Measurements from ENCODE around the gene CCDC102A.

The CCDC102A gene

DNA sequence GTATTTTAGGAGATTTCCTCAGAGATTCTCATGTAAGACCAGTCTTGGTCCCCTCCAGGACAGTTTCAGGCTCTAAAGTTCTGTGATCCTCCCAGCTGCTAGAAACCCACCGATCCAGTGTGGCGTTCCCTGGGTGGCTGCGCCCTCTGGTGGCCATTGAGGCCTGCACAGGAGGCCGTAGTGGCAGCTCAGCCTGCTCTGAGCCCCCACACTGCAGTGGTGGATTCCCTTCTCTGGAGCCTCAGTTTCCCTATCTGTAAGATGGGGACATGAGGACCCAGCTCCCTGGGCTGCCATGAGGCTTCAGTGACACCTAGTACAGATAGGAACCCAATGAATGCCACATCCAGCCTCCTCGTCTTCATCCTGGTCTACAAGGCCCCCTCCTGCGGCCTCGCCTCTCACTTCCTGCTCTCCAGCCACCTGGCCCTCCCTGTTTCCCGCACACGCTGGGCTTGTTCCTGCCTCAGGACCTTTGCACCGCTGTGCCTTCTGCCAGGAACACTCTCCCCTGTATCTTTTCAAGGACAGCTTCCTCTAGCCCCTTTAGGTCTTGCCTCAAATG, 16.5 kb downstream of the CCDC102A start:
- DNase-seq, result peak in 43 of 51 donors; percentile 13 to 84 (median 56)

DNA sequence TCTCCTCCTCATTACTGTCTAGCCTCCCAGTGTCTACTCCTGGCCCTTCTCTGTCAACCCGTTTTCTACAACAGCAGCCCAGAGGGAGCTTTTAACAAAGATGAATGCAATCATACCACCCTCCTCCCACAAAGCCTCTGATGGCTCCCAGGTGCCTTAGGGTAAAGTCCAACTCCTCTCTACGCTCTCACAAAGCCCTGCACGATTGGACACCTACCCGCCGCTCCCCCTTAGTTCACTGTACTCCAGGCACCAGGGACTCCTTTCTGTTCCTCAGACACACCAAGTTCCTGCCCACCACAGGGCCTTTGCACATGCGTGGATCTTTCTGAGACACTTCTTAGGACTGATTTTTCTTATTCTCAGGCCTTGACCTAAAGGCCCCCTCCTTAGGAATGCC, 17.4 kb downstream of the CCDC102A start:
- no peak for DNase-seq

DNA sequence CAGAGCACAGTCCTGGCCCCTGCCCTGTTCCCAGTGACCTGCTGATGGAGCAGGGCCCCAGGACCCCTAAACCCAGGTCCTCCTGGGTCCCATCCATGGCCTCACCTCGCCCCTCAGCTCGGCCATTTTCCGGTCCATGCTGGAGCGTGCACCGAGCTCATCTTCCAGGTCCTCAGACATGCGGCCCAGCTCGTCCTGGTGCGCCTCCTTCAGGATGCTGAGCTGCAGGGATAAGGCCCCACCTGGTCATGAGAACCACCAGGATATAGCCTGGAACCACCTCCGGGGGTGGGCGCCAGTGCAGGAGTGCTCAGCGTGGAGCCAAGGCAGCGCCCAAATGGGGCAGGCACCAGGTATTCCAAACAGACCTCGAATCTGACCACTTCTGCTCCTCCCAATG, 17.9 kb downstream of the CCDC102A start:
- no peak for DNase-seq

DNA sequence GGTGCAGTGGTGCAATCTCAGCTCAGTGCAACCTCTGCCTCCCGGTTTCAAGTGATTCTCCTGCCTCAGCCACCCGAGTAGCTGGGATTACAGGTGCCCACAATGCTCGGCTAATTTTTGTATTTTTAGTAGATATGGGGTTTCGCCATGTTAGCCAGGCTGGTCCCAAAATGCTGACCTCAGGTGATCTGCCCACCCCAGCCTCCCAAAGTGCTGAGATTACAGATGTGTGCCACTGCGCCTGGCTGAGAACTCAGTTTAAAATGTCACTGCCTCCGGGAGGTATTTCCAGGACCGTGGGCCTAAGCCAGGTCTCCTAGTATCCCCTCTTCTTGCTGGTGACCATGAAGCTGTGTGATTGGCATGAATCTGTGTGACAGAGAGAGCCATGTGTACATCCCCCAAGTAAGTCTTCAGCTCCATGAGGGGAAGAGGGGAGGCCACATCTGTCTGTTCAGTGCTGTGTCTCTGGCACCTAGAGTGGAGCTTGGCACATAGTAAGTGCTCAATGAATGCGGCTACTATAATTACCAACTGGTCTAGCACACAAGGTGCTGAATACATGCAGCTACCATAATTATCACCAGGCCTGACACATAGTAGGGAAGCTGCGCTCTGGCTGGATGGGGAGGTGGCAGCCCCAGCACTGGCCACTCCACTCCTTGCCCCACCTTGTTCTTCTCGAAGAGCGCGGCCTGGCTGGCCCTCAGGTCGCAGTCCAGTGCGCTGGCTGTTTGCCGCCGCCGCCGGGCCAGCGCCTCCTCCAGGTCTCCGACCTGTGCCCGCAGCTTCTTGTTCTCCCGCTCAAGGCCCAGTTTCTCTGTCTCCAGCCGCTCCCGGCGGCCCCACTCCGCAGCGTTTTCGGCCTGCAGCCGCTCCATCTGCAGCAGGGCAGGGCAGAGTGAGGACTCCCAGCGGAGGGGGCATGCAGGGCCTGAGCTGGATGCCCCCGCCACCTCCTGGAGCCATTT, 18.7 kb downstream of the CCDC102A start:
- no peak for DNase-seq

DNA sequence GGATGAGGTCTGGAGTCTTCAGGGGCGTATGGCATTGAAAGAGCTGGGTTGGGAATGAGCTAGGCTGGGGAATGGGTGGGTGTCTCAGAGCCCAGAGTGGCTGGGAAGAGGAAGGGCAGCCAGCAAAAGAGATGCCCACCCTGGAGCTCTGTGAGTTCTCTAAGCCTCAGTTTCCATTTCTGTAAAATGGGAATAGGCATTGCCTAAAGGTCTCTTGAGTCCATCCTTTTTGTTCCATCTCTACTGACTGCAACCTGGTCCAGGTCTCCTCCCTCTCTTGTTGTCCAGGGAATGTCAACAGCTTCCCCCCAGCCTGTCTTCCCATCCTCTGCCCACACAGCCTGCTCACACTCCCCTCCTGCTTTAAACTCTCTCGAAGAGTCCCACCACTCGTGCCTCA, 19.6 kb downstream of the CCDC102A start:
- no peak for DNase-seq

DNA sequence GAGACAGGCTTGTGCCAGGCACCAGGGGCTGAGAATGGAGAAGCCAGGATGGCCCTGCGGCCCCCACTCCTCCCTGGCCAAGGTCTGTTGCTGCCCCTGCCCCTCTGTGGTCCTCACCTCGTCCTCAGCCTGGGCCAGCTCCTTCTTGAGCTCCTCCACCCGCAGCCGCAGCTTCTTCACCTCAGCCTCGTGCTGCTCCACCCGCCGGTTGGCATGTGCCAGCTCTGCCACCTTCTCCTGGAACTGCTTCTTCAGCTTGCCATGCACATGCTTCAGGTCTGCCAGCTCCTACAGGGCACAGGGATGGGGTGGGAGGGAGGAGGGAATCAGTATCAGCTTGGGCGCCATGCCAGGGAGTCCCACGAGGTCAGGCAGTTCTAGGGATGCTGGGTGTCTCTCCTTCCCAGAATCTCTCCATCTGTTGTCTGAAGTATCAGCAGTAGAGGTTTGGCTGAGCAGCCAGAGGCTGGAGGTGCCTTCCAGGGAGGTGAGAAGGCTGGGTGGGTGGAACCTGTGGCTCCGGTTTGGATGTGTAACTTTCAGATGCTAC, 20.1 kb downstream of the CCDC102A start:
- DNase-seq, result no peak

DNA sequence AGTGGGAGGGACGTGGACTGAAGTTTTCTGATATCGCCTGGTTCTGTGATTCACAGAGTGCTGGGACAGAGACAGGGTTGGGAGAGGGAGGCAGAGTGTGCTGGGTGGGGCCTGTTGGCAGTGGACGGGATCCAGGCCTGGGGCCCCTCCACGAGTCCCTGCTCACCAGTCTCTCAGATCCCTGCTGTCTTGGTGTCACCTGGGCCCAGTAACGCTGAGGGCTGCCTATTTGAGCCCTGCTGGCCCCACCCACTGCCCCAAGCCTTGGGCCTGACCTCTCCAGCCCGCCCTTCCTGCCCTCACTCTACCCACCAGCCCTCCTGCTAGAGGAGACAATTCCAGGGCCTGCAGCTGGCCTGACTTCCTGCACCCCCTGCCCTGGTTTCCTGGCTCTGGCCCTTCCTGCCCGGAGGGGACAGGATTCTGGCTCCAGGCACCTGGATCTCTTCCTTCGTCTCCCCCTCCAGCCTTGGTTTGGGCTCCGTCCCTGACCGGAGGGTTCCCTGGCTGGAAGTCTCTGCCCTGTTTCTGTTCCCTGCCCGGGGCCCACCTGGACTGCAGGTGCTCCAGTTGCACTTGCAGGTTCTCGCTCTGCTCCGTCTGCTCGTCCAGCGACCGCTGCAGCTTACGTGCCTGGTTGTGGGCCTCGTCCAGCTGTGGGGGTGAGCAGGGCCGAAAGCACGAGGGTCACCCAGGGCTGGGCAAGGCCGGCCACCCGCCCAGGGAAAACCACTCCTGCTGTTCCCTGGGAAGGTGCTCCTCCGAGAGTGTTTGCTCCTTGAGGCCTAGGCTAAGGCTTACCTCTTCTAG, 21.4 kb downstream of the CCDC102A start:
- no peak for DNase-seq

DNA sequence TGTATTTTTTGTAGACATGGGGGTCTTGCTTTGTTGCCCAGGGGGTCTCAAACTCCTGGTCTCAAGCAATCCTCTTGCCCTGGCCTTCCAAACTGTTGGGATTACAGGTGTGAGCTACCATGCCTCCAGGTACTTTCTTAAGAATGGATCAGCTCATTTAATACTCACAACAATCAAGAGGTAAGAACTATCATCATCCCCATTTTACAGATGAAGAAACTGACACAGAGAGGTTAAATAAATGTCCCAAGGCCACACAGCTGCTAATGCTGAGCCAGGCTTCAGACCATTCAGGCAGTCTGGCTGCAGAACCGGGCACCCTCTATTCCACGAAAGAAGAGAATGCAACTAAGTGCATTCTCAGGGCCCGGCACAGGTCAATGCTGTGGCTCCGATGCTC, 22.0 kb downstream of the CCDC102A start:
- no peak for DNase-seq

DNA sequence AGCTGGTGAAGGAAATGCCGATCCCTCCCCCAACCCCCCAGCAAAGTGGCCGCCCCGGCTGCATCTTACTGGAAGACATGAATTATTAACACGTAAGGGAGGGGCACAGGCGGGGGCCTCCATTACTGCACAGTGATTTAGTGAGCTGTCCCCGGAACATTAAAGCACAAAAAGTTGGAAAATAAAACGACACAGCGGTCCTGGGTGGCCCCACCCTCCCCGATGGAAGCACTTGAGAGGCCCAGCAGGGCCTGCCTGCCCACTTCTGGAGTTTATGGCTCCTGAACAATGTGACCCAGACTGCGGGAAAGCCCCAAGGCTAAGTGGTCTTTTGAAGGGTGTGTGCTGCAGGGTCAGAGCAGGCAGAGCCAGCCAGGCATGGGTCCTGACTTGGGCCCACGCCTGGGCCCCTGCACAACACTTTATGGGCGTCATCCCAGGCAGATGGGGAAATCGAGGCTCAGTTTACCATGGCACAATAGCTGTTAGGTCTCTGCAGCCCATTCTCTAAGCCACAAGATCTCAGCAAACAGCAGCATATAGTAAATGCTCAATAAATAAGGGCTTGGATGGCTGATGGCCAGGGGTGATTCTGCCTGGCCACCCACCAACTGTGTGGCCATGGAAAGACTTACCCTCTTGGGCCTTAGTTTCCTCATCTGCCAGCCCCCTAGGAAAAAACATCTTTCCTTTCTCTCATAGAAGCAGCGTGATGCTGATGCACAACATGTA, 22.8 kb downstream of the CCDC102A start:
- no peak for DNase-seq

DNA sequence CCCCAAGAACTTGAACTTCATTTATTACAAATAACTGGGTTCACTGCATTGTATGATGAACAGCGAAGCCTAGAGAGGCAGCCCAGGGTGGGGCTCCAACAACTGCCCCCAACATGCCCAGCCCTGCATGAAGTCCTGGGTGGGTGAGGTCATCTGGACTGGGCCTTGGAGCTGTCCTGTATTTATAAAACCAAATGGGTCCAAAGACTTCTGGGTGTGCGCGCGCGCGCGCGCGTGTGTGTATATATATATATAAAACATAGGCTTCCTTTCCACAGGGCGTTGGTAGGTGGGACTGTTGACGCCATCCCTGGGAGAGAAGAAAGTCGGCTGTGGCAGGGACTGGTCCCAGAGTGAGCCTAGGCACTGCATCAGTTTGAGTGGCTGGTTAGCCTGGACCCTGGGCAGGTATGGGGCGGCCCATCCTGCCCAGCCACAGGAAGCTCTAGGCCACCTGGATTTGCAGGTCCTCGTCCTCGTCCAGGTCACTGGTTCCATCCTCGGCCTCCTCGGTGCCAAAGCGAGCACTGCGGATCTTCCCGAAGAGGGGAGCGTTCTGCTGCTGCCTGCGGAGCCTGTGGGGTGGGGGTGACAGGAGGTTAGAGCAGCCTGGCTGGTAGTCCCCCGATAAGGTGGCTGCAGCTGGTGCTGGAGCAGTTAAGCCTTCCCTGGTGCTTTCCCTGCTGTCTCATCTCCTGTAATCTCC, 23.9 kb downstream of the CCDC102A start:
- DNase-seq, result no peak

DNA sequence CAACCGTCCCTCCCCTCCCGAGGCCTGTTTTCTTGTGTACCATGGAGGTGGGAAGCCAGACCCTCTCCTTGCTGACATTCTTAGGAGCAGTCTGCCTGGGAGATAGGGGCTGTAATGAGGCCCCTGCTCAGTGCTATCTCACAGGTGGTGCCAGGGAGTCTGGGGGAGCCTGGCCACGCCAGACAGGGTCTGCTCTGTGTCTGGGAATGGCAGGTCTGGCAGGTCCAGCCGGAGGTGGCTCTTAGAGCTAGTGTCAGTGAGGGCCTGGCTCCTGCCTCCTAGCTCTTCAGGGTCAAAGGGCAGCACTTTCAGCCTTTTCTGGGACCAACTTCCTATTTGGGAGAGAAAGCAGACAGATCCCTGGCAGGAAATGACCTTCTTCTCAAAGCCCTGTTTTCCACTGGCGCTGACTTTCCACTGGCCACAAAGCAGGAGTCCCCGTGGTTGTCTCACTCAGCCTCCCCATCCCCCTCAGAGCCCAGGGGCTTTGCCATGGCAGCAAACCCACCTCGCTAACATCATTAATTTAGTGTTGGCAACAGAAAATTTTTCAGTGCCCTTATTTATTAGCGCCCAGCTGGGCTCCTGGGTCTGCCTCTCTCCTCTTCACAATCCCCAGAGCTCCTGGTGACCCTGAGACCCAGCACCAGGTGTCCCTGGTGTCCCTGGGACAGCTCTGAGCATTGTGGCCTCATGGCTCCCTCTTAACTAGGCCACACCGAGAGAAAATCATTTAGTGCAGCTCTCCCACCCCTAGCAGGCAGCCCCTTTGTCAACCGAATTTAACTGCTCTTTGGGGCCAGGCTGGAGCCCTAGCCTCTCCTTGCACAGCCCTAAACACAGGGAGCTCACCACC, 26.1 kb downstream of the CCDC102A start:
- no peak for DNase-seq

DNA sequence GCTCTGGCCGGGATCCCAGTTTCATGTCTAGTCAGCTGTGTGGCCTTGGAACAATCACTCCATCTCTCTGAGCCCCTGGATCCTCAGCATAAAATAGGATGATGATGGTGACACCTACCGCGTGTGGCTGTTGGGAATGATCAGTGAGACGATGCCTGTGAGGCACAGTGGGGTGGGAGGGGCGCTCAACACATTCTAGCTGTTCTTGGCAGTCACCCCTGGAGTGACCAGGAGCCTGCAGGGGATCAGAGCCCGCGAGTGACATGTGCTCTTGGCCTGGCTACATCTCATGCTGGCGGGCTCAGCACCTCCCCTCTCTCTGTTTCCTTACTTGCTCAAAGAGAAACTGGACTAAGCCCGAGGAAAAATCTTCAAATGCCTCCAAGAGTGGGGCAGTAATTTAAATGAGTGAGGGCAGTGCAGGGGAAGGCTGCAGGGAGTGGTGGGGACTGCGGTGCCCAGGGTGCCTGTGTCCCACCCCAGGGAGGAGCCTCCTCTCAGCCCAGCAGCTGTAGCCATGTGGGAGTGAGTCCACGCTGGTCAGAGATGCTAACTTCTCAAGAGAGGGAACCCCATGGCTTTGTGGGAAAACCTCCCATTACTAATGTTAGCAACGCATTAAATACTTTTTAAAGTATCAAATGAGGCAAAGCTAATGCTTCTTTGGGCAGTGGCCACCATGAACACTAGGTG, 27.0 kb downstream of the CCDC102A start:
- DNase-seq, result no peak

DNA sequence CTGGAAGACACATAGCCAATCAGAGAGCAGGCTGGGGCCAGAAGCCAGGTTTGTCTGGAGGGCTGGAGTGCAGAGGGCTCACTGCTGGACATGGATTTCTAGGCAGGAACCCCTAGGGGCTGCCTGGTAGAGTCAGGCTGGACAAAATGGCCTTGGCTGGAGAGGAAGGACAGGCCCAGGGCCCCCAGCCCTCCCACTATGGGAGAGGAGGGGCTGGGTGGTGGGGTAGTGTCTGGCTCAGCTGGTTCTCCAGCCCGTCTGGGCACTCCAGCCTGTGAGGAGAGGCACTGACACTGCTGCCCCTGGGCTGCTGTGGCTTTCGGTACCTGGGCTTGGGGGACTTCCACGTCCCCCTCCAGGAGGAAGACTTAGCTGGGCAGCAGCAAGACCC, 28.3 kb downstream of the CCDC102A start:
- no peak for DNase-seq

DNA sequence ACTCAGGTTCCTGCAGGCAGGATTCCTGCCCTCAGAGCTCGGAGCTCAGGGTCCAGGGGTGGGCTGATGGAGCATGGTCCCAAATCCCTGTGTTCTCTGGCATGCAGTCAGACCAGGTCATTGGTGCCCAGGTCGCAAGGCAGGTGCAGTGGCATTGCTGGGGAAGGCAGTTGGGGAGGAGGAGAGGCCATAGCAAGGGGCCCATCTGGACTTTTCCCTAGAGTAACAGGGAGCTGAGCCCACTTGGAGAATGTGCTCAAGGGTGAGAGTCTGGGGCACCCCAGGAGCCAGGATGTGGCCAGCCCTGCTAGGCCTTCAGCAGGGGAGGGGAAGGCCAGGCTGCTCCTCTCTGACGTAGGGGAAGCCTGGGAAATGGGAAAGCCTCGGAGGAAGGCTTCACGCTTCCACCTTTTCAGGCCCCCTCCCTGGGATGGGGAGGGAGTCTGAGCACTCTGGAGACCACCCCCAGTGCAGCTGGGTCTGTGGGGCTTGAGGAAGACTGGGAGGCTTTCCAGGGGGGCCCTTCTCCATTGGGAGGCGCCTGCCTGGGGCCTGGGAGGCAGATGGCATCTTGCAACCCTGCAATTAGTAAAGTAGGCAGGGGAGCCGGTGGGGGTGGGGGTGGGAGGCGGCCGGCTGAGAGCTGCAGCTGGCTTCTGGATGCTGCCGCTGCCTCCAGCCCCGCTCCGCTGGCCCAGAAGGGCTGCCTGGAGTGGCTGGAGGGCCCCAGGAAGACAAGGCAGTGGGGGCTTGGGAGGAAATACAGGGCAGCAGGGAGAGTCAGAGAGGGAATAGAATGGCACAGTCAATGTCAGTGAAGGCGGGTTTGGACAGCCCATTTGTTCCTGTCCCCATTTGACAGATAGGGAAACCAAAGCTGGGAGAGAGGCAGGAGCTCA, 29.0 kb downstream of the CCDC102A start:
- DNase-seq, result no peak

DNA sequence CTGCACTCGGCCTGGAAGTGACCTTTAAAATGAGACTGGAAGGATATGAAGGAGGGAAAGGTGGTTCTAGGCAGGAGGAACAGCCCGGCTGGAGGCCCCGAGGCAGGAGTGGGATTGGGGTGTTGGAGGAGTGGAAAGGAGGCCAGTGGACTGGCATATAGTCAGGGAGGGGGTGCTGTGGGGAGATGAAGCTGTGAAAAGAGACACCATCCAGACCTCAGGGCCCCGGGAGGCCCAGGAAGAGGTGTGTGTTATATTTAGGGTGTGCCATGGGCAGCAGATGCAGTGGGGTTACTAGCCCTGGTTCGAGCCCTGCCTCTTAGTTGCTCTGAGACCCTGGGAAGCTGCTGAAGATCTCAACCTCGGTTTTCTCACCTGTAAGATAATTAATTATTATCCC, 31.2 kb downstream of the CCDC102A start:
- no peak for DNase-seq

DNA sequence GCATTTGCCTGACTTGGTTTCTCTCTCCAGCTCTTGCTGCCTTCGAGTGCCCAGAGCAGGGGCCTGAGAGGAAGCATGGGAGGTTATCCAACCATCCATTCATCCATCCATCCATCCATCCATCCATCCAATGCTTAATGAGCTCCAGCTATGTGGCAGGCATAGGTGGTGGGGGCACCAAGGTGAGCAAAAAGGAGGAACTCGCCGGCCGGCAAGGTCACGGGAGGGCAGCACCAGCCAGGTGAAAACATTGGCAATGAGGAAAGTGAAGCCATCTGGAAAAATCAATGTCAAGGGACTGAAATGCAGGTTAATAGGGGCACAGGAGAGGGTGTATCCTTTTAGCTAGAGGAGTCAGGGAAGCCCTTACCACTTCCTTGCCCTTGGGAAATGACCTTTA, 31.9 kb downstream of the CCDC102A start:
- no peak for DNase-seq

DNA sequence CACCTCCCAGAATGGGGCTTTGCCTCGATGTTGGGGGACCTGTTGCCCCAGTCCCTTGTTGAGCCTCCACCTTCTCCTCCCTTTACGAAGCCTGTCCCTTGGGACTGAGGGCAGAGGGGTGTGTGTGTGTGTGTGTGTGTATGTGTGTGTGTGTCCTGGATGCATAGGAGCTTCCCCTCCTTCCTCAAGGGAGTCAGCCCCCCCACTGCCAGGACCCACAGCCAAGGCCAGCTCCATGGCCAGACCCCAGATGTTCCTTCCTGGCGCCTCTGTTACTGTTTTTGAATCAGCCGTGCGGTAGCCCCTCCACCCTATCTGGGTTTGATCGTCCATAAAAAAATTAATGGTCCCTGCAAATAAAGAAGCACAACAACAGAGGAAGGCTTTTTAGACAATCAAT, 32.4 kb downstream of the CCDC102A start:
- no peak for DNase-seq

DNA sequence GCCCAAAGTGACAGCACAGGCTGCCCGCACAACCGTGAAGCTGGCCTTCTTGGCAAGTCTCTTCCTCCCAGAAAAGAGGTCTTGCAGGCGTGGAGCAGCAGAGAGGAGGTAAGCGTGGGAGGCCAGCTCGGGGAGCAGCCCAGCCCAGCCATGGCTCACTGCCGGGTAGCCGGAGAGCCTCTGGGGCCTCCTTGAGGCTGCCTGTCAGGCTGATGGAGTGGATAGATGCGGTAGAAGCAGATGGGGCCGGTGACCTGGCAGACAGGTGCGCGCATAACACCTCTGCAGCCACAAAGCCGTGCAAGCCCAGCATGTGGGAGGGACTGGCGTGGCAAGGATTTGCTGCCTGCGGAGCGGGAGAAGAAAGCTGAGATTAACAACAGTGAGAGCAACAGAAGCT, 33.0 kb downstream of the CCDC102A start:
- DNase-seq, result no peak

Data from hypothalamus (tissue), 51 donors.